ENCODE results near the gene PSENEN. TPM values are rescaled to one million over a fixed set of nuclear protein-coding genes. Genes with fewer than 3 reads are reported as not detected.

The PSENEN gene
- total RNA-seq, 1 experiment from 2014 or later = 70.2 TPM

- H3K27ac Mint-ChIP-seq (ENCODE audit: unreplicated experiment) = peak overlapping the region; percentile 63
- no peaks in the 10 kb centered on the region for H3K27me3 Mint-ChIP-seq (ENCODE audit: insufficient read depth, unreplicated experiment)
- peaks cover 14% of the 10 kb centered on the region for H3K4me1 Mint-ChIP-seq (ENCODE audit: low read depth, unreplicated experiment)
- intact Hi-C loops (cut with micrococcal nuclease; ENCODE audit: unreplicated experiment) = loop anchor here (5.0 kb wide), 1 partner anchor 72 kb away; the partner anchor contains the start of gene COX6B1
- no peaks in the 10 kb centered on the region for H3K27me3 ChIP-seq (replicated peaks; ENCODE audit: control insufficient read depth, insufficient read depth, low read length)
- peaks cover 51% of the 10 kb centered on the region for H3K36me3 Mint-ChIP-seq (ENCODE audit: insufficient read depth, unreplicated experiment)
- POLR2A ChIA-PET = no interaction called here
- no peak for TF ChIP-seq CTCF (IDR thresholded peaks at IDR 0.05; ENCODE audit: insufficient read depth in 1 of 2, low read depth in 1 of 2, low read length in 1 of 2, severe bottlenecking in 1 of 2, unreplicated experiment in 1 of 2)
- peaks cover 4% of the 10 kb centered on the region for H3K36me3 ChIP-seq (ENCODE audit: control insufficient read depth, insufficient read depth, low read length)
- CTCF ChIA-PET = interaction anchor here (1.0 kb wide), 1 partner anchor 21 kb away, joined by 5 read pairs; no protein-coding TSS in a partner anchor
- peak overlapping the region; percentile 79 for H3K4me3 Mint-ChIP-seq (ENCODE audit: unreplicated experiment)
- H3K4me1 ChIP-seq = peaks cover 8% of the 10 kb centered on the region
- BruUV-seq (replicated peaks) = no TSS peak
- H3K4me3 ChIP-seq (ENCODE audit: low read depth, low read length) = no peak overlapping the region; the same call in 1 of the 2 replicates
- H3K9me3 ChIP-seq = no peaks in the 10 kb centered on the region
- H3K9me3 Mint-ChIP-seq (ENCODE audit: unreplicated experiment) = no peaks in the 10 kb centered on the region
- DNase-seq = no peak
These were observed 25.9 kb upstream of the PSENEN start for GRCh38 chr19:35719402-35720162.

GRCh38 chr19:35720163-35720524 is 25.3 kb upstream of the PSENEN start:
- H3K4me3 Mint-ChIP-seq (ENCODE audit: unreplicated experiment) = no peak overlapping the region
- BruUV-seq (replicated peaks) = no TSS peak
- no peak overlapping the region for H3K27ac Mint-ChIP-seq (ENCODE audit: unreplicated experiment)
- DNase-seq = no peak
- Histone ChIP-seq H3K4me1 (peaks cover 7% of the 10 kb centered on the region), H3K36me3 (ENCODE audit: control insufficient read depth, insufficient read depth, low read length) (peaks cover 4% of the 10 kb centered on the region), H3K27me3 (replicated peaks; ENCODE audit: control insufficient read depth, insufficient read depth, low read length) (no peaks in the 10 kb centered on the region), H3K9me3 (no peaks in the 10 kb centered on the region), H3K4me3 (ENCODE audit: low read depth, low read length) (no peak overlapping the region)
- no peak for TF ChIP-seq CTCF (IDR thresholded peaks at IDR 0.05; ENCODE audit: insufficient read depth in 1 of 2, low read depth in 1 of 2, low read length in 1 of 2, severe bottlenecking in 1 of 2, unreplicated experiment in 1 of 2)
- no peaks in the 10 kb centered on the region for H3K27me3 Mint-ChIP-seq (ENCODE audit: insufficient read depth, unreplicated experiment)
- ChIA-PET POLR2A (no interaction called here), CTCF (no interaction called here)
- peaks cover 55% of the 10 kb centered on the region for H3K36me3 Mint-ChIP-seq (ENCODE audit: insufficient read depth, unreplicated experiment)
- H3K4me1 Mint-ChIP-seq (ENCODE audit: low read depth, unreplicated experiment) = peaks cover 8% of the 10 kb centered on the region
- H3K9me3 Mint-ChIP-seq (ENCODE audit: unreplicated experiment) = no peaks in the 10 kb centered on the region
- intact Hi-C loops (cut with micrococcal nuclease; ENCODE audit: unreplicated experiment) = no loop called here

GRCh38 chr19:35720648-35721047 is 24.8 kb upstream of the PSENEN start:
- no peaks in the 10 kb centered on the region for H3K9me3 Mint-ChIP-seq (ENCODE audit: unreplicated experiment)
- H3K4me3 Mint-ChIP-seq (ENCODE audit: unreplicated experiment) = no peak overlapping the region
- Histone ChIP-seq H3K9me3 (no peaks in the 10 kb centered on the region), H3K36me3 (ENCODE audit: control insufficient read depth, insufficient read depth, low read length) (peaks cover 4% of the 10 kb centered on the region), H3K4me1 (peaks cover 2% of the 10 kb centered on the region), H3K4me3 (ENCODE audit: low read depth, low read length) (no peak overlapping the region), H3K27me3 (replicated peaks; ENCODE audit: control insufficient read depth, insufficient read depth, low read length) (no peaks in the 10 kb centered on the region)
- POLR2A ChIA-PET = no interaction called here
- peaks cover 7% of the 10 kb centered on the region for H3K4me1 Mint-ChIP-seq (ENCODE audit: low read depth, unreplicated experiment)
- intact Hi-C loops (cut with micrococcal nuclease; ENCODE audit: unreplicated experiment) = no loop called here
- TF ChIP-seq CTCF (IDR thresholded peaks at IDR 0.05; ENCODE audit: insufficient read depth in 1 of 2, low read depth in 1 of 2, low read length in 1 of 2, severe bottlenecking in 1 of 2, unreplicated experiment in 1 of 2) = no peak
- H3K27me3 Mint-ChIP-seq (ENCODE audit: insufficient read depth, unreplicated experiment) = no peaks in the 10 kb centered on the region
- peaks cover 60% of the 10 kb centered on the region for H3K36me3 Mint-ChIP-seq (ENCODE audit: insufficient read depth, unreplicated experiment)
- CTCF ChIA-PET = no interaction called here
- DNase-seq = no peak
- no peak overlapping the region for H3K27ac Mint-ChIP-seq (ENCODE audit: unreplicated experiment)
- BruUV-seq (replicated peaks) = no TSS peak
